GM21717 (cell line): ENCODE data around the gene ABR.
"Not testable (repeated sequence)": the region's sequence is repeated elsewhere in the genome, so short reads cannot be mapped to it uniquely, and the experiment has no call there.

ENCODE experiments used
- ATAC-seq: cut with Tn5 transposase; IDR thresholded peaks from one replicate; pipeline ENCODE4 v1.9.1; 2021; ENCODE audit warnings: mild to moderate bottlenecking, moderate library complexity; ENCODE audit not compliant: unreplicated experiment

Gene ABR

DNA sequence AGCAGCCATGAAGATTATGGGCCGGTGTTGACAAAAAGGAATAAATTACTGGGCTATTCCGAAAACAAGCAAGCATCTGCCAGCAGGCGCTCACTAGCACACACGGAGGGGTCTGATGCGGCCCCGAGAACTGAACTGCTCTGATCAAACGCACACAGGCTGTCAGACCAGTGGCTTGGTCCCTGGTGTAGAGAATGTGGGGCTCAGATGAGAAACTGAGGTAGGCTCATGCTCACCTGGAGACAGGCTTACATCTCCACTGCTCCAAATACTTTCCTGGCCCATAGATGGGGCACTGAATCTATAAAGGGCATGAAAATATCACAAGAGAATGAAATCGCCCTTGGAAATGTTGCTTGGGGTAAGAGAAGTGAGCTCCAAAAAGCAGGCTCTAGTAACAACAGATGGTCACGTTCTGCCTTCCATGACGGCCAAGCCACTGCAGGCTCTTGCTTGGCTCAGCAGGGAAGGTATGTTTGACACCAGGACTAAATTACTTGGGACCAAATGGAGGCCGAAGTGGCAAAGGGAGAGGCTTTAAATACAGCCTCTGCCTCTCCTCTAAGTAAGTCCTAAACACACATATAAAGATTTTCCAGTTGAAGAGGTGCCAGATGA, 5.4 kb downstream of the ABR start:
- no peak for ATAC-seq

DNA sequence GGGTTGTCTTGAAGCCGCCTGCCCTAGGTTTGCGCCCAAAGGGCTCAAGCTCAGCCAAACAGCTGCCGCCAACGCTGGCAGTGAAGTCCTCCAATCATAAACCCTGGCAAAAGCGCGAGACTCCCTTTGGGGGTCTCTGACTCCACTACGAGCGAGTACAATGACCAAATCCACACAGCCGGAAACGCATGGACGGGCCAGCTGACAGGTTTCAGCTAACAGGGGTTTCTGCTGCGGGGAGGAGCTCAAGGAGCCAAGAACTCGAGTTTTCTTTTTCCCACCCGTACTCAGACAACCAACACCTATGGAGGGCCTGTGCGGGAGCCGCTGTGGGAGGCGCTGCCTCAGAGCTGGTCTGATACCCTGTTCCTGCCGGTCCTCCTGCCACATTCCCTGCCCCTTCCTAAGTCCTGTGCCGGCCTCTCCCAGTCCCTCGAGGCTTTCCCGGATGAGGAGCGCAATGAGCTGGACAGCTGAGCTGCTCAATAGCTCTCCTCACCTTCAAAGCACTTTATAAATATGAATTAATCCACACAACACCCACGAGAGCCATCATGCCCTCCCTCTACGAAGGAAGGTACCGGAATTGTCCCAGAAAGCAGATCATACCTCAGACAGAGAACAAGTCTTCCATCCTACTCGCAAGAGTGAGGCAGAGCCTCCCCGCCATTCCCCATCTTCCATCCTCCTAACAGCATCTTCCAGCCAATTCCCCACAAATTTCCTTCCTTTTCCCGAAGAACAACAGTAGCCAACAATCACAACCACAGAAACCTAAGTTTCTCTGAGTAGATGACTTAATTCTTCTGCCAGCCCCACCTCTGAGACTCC, 6.1 kb downstream of the ABR start:
- ATAC-seq: no peak

DNA sequence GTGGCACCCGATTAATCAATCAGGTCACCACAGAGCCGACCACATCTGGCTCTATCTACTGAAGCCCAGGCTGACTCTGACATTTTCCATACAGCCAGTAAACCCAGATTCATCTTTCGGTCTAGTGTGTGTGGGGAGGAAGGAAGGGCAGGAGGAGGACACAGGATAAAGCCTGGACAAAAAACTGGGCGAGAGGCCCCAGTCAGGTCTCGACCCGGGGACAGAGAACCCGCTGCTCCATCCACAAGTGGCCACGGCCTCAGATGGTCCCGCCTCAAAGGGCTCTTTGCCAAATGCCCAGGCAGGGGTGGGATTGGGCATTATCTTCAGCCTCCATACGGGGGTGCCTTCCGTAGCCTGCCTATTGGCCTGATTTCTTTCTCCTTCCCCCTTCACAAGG, 7.8 kb downstream of the ABR start:
- no peak for ATAC-seq

DNA sequence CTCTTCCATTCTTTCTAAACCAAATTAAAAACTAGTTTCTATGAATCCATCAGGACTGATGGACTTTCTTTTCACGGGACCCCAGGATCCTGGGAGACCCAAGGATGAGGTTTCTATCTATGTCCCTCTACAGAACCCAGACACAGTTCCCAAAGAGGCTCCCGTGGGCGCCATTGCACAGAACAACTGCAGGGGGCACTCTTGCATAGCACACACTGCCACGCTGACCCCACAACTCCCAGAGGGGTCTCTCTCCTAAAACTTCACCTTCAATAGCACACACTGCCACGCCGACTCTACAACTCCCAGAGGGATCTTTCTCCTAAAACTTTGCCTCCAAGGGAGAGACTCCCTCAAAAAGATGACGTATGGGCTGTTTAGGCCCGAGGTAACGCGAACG, 9.0 kb downstream of the ABR start:
- ATAC-seq: no peak

DNA sequence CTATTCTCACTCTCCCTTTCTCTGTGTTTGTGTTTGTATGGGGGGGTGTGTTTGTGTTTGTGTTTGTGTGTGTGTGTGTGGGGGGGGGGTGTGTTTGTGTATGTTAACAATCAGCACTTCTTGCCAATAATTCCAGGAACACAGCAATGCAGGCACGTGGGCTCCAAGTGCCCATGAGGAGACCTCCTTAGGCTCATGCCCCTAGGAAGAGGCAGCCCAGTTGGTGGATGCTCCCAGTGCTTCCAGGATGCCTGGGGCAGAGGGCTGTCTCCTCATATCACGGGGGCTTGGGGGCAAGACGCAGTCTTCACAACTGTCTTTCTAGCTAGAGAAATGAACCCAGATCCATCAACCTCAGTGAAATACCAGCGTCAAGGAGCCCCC, 9.9 kb downstream of the ABR start:
- no peak for ATAC-seq

DNA sequence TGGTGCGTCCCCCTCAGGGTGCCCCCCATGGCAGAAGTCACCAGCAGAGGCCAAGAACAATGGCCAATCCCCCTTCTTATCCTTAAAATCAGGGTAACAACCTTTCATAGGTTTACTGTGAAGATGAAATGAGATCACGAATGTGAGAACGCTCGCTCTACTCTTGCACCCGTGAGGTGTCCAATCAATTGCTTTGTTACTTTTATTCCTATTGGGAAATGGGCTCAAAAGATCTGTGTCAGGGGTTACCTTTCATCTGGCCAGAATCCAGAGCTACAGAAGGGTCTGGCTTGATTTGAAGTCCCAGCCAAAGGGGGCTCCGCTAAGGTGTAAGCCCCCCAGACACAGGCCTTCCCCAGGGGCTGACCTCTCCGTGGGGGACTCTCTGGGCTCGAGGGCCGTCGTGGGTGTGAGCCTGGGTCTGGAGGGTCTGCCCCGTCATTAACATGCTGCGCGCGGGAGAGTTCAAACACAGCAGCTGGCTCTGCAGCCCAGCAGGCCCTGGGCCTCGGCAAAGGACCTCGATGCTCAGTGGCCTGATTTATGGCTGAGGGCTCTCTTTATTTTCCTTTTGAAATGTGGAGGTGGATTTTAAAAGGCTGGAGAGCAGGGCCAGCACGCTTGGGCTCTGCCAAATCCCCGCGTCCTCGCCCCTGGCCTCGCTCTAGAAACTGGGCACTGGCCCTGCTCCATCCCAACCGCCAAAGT, 10.4 kb downstream of the ABR start:
- ATAC-seq: no peak

DNA sequence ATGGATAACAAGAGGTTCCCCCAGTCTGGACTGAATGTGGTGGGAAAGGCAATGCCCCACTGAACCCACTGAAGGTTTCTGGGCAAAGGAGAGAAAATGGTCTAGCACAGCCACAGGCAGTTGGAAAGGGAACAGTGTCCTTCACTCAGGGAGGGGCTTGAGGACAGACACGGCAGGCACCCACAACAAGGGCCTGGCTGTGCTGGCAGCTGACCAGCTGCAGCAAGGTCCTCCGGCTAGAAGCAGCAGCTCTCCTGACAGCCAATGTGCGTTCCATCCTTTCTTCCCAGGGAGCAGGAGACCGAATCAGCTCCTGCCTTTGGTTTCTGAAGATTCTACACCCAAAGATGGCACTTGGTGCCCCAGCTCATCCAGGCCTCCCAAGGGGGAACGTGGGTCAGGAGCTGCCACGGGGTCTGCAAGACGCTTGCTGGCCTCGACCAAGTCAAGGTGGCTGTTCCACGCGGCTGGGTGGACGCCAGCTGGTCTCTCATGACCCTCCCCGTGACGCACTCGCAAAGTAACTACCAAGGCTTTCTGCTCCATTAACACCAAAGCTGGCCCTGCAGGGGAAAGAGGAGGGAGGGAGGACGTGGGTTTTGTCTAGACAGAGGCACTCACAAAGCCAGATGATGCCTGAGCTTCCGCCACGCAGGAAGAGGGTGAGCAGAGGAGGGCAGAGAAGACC, 11.1 kb downstream of the ABR start:
- no peak for ATAC-seq

DNA sequence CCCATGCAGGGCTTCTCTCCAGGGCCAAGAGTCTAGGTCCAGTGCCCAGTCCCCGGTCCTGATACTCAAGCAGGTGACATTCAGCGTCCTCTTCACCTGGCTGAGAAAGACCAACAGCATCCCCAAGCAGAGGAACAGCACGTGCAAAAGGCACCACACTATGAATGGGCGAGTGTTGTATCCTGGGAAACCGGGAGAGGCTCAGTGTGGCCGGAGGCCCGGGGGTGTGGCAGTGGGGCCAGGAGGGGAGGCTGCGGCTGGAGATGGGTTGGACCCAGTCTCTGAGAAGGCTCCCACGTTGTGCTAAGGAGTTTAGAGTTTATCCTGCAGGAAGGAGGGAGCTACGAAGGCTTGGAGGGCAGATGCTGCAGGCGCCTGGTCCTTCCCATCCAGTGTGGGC, 13.5 kb downstream of the ABR start:
- no peak for ATAC-seq

DNA sequence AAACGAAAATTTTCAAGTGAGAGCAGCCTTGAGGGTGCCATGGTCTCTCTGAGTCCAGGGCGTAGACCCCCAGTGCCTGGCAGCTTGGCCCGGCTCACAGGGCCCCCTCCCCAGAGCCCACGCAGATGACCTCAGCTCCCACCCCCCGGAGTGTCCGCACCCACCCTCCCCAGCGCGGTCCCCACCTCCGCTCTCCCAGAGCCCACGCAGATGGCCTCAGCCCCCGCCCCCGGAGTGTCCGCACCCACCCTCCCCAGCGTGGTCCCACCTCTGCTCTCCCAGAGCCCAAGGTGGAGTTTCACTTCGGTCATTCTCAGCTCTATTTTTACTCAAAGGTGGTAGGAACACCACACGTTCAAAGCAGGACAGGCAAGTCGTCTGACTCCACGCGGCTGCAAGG, 13.9 kb downstream of the ABR start:
- no peak for ATAC-seq

DNA sequence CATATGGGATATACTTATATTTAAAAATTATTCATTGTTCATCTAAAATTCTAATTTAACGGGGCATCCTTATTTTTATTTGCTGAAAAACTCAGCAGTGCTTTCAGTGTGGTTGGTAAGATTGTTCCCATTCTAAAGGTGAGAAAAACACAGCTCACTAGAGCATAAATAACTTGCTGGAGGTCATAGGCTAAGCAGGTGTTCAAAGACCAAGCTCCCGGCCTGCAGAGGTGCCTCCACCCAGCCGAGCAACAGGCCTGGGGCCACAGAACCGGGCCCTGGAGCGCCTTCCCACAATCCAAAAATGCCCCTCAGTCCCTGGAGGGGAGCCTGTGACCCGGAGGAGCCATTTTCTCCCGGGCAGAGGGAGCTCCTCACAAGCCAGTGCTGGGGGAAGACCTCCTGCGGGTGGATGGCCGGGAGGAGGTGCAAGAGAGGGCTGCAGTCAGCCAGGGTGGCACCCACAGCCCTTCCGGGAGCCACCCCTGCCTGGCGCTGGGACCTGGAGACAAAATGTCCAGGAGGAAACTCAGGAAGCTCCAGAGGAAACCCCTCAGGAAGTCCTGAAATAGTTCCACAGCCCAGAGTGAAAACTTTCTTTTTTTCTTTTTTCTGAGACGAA, 14.7 kb downstream of the ABR start:
- no peak for ATAC-seq

DNA sequence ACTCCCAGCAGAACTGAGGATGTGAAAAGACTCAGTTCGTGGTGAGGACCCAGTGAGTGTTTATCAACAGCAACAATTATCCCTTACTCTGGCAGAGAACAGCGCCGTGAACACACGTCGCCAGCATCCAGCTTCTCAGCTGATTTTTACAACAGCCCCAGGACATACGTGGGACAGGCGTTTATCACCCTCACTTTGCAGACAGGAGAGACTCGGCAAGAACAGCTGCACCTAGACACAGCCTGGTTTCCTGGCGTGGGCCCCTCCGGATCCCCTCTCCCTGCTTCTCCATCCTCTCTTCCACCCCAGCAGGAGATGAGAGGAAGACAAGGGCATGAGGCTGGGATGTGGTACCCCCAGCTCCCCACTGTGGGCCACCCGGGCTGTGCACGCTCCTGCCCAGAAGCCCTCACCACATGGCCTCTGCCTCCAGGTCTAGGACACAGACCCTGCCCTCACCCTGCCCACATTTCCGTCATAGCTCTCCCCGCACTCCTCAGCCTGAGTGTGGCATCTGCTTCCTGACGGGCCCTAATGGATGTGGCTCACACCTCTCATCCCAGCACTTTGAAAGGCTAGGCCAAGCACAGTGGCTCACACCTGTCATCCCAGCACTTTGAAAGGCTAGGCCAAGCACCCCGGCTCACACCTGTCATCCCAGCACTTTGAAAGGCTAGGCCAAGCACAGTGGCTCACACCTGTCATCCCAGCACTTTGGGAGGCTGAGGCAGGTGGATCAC, 17.5 kb downstream of the ABR start:
- ATAC-seq: no peak

DNA sequence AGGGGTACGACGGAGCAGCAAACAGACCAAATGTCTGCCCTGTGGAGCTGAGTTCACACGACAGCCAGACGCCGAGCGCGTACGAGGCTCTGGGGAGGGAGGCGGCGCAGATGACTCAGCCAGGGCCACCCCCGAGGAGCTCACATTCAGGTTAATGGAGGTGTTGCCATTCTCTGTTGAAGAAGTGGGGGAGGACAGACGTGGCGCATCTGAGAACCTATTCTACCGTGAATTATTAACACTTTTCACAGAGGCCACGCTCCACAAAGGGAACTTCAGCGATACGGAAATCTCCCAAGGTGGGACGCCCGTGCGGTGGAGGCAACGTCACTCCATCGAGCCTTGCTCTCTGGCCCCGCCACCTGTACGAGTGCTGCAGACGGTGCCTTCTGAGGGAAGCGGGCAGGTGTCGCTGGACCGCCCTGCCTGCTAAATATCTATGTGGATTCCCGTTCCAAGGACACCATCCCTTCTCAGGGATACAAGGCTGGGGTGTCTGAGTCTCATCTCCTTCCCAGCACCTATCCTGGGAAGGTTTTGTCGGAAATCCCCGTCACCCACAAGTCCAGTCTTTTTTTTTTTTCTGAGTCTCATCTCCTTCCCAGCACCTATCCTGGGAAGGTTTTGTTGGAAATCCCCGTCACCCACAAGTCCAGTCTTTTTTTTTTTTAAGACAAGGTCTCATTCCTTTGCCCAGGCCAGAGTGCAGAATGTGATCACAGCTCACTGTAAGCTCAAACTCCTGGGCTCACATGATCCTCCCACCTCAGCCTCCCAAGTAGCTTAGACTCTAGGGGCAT, 19.0 kb downstream of the ABR start:
- ATAC-seq: no peak

DNA sequence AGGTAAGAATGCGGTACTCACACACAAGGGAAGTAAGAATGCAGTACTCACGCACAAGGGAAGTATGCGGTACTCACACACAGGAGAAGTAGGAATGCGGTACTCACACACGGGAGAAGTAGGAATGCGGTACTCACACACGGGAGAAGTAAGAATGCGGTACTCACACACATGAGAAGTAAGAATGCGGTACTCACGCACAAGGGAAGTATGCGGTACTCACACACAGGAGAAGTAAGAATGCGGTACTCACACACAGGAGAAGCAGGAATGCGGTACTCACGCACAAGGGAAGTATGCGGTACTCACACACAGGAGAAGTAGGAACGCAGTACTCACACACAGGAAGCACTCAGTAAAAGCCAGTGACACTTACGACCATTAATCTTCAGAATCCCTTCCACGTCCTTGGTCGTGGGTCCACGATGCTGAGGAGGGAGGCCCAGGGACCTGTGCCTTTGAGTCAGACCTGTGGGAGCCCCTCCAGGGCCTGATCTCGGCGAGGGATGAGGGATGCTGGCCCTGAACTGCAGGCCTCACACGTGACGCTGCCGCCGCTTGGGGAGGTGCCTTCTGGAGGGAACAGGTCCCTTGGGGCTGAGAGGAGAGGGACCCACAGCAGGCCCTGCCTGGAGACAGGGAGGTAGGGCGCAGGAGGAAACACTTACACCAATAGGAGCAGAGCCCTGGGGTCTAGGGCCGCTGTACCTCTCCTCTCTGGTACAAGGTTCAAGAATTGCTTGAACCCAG, 20.2 kb downstream of the ABR start:
- ATAC-seq: no peak

DNA sequence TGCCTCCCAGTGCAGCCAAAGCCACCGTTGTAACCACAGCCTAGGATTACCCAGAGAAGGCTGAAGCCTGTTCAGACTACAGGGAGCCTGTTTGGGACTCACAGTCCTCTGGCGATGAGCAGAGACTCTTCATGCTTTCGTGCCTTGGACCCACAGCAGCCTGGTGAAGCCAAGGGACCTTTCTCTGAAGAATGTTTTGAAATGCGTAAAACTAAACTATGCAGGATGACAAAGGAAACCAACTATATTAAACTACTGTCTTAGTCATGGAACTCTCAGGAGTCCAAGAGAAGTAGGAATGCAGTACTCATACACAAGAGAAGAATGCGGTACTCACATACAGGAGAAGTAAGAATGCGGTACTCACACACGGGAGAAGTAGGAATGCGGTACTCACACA, 20.9 kb downstream of the ABR start:
- no peak for ATAC-seq

DNA sequence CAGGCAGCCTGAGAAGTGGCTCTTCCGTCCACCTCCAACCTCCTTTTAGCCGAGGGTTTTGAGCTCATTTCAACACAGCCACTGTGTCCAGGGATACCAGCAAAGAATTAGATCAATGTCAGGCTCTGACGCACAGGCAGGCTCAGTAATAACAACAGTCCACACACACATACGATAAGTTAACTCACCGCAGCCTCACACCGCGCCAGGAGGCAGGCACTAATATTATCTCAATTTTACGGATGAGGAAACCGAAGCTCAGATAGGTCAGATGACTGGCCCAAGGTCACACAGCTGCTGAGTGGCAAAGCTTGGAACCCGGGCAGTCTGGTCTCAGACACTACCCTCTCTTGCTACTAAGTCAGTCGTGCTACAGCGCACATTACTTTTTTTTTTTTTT, 22.9 kb downstream of the ABR start:
- no peak for ATAC-seq

DNA sequence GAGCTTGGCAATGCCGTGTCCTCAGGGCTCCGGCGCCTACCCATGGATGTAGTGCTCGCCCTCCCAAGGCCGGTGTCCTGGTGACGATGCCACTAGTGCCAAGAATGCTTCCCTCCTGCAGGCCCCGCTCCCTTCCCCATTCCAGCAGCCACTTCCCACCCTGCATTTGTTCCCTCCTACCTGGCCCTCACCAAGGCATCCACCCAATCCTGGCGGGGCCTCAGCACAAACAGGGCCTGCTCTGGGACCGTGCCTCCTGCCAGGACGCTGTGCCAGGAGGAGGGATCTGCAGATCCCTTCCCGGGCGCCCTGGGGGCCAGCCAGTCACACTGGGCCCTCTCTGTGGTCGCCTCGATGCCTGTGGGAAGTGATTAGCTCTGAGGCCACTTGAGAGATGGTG, 25.1 kb downstream of the ABR start:
- no peak for ATAC-seq

DNA sequence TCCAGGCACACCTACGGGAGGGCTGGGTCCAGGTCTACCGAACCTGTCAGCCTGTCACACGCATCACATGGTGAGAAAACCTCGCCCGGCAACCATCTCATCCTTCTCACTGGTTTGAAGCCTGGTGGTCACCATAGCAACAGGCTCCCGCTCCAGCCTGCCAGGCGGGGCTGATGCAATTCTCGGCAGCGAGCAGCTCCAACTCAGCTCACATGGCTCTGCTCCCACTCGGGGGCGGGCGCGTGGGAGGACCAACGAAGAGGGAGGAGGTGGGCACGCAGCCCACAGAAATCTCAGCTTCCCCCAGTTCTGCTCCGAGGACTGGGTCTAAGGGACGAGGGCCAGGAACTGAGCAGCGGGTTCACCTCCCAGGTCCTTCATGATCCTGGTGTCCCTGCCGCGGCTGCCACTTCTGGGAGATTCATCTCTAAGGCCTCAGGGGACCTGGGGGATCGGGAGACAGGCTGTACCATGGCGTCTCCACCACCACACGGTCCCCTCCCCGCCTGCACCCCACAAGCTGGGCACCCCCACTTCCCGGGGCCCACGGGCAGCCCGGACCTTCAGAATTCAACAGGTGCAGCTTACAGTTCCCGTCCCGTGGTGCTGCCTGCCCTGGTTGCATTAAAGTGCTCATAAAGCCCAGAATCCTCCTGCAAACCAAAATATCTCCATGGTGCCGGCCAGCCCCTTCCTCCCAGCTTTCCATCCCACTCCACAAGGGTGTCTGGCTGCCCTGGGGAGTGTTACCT, 25.8 kb downstream of the ABR start:
- no peak for ATAC-seq

DNA sequence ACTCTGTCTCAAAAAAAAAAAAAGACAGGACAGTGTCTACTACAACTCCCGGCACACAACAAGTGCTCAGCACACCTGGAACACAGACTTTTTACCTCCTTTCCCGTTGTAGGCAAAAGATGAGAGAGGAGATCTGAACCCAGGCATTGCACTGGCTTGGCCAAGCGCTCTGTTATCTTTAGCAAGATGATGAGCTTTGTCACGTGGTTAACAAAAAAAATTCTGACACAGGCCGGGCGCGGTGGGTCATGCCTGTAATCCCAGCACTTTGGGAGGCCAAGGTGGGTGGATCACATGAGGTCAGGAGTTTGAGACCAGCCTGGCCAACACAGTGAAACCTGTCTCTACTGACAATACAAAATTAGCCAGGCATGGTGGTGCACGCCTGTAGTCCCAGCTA, 27.2 kb downstream of the ABR start:
- ATAC-seq: not testable (repeated sequence)
